PC-9 (cell line): ENCODE results near the gene ACSL4.

Source experiments
- CTCF ChIP-seq: fragments of 200-600 bp; sonication (generic); conservative IDR thresholded peaks from 2 replicates; pipeline ENCODE4 v1.6.1; 2017; ENCODE audit warnings: mixed run types, antibody characterized with exemption, mild to moderate bottlenecking, moderate library complexity
- EZH2 ChIP-seq: fragments of 200-600 bp; sonication (generic); IDR thresholded peaks from 2 replicates; pipeline ENCODE4 v1.8.0; 2017; ENCODE audit warnings: antibody characterized with exemption, low read depth

GRCh38 chrX:109707319-109707718 lies 25.7 kb downstream of the ACSL4 start:
- no peak for TF ChIP-seq CTCF
- no peak for TF ChIP-seq EZH2
